ENCODE results near the gene TTC28. TPM values are rescaled to one million over a fixed set of nuclear protein-coding genes. Genes with fewer than 3 reads are reported as not detected.

The TTC28 gene
- total and polyA plus RNA-seq, 12 donors, result 3.4 to 75.6 (median 28.6) TPM

DNA sequence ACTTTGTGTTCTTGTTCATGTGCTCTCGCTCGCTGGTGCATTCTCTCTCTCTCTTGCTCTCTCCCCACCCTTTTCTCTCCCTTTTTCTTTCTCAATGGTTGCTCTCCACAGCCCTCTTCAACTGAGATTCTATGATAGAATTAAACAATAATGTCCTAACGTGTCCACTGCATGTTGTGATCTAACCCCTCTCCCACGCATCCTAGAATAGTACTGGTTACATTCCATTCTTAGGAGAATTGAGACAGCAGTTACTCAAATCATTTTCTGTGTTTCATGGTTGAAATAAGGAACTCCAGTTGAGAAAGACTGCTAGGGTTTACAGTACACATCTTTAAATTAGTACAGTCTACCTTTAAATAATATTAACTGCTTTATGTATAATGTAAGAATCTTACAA lies 442.5 kb downstream of the TTC28 start:
- 84 to 93% (median 85%) methylated on average over 4 of the region's 4 CpGs for WGBS, 4 donors
- Histone ChIP-seq H3K27me3 (no peaks in the 10 kb centered on the region), H3K4me1 (replicated peaks in 1 of 2) (no peaks in the 10 kb centered on the region), H3K36me3 (replicated peaks in 1 of 2) (no peaks in the 10 kb centered on the region), H3K27ac (no peak overlapping the region), H3K4me3 (no peak overlapping the region), H3K9me3 (replicated peaks in 1 of 3) (no peaks in the 10 kb centered on the region)
- TF ChIP-seq POLR2A (IDR thresholded peaks at IDR 0.05) (no peak), CTCF (IDR thresholded peaks at IDR 0.05) (no peak)
- DNase-seq, result no peak
- intact Hi-C loops (cut with DNase I), result no loop called here

- DNase-seq, result no peak
- Histone ChIP-seq H3K27me3 (no peaks in the 10 kb centered on the region), H3K36me3 (replicated peaks in 1 of 2) (no peaks in the 10 kb centered on the region), H3K4me1 (replicated peaks in 1 of 2) (no peaks in the 10 kb centered on the region), H3K27ac (no peak overlapping the region), H3K4me3 (no peak overlapping the region), H3K9me3 (replicated peaks in 1 of 3) (no peaks in the 10 kb centered on the region)
- intact Hi-C loops (cut with DNase I), result no loop called here
- no peak for TF ChIP-seq CTCF (IDR thresholded peaks at IDR 0.05)
- no peak for TF ChIP-seq POLR2A (IDR thresholded peaks at IDR 0.05)
- WGBS, 4 donors, result 93 to 95% (median 94%) methylated on average over 3 of the region's 3 CpGs
Measured at GRCh38 chr22:28232204-28232603, 447.4 kb downstream of the TTC28 start.

- H3K27me3 ChIP-seq, result no peaks in the 10 kb centered on the region
Measured at GRCh38 chr22:28231441-28231840, 448.2 kb downstream of the TTC28 start.

GRCh38 chr22:28230671-28231070 lies 449.0 kb downstream of the TTC28 start:
- Histone ChIP-seq H3K9me3 (replicated peaks in 1 of 3) (no peaks in the 10 kb centered on the region), H3K36me3 (replicated peaks in 1 of 2) (no peaks in the 10 kb centered on the region), H3K27me3 (no peaks in the 10 kb centered on the region), H3K27ac (no peak overlapping the region), H3K4me3 (no peak overlapping the region), H3K4me1 (replicated peaks in 1 of 2) (no peaks in the 10 kb centered on the region)
- TF ChIP-seq POLR2A (IDR thresholded peaks at IDR 0.05) (no peak), CTCF (IDR thresholded peaks at IDR 0.05) (no peak)
- no peak for DNase-seq
- 73 to 96% (median 87%) methylated on average over 1 of the region's 1 CpG for WGBS, 4 donors
- intact Hi-C loops (cut with DNase I), result no loop called here

More at GRCh38 chr22:28231441-28231840, 448.2 kb downstream of the TTC28 start:
- Histone ChIP-seq H3K4me1 (replicated peaks in 1 of 2) (no peaks in the 10 kb centered on the region), H3K9me3 (replicated peaks in 1 of 3) (no peaks in the 10 kb centered on the region), H3K4me3 (no peak overlapping the region), H3K36me3 (replicated peaks in 1 of 2) (no peaks in the 10 kb centered on the region), H3K27ac (no peak overlapping the region)
- intact Hi-C loops (cut with DNase I), result no loop called here
- no peak for DNase-seq
- TF ChIP-seq CTCF (IDR thresholded peaks at IDR 0.05) (no peak), POLR2A (IDR thresholded peaks at IDR 0.05) (no peak)
